ENCODE results near the gene UGT2B10. TPM values are rescaled to one million over a fixed set of nuclear protein-coding genes. Genes with fewer than 3 reads are reported as not detected.

Gene UGT2B10
- total and polyA plus RNA-seq, 2 of the 13 experiments (the other 11 are each of a cell fraction or from before 2014, with no cell fraction given), result 107 to 148 TPM

DNA sequence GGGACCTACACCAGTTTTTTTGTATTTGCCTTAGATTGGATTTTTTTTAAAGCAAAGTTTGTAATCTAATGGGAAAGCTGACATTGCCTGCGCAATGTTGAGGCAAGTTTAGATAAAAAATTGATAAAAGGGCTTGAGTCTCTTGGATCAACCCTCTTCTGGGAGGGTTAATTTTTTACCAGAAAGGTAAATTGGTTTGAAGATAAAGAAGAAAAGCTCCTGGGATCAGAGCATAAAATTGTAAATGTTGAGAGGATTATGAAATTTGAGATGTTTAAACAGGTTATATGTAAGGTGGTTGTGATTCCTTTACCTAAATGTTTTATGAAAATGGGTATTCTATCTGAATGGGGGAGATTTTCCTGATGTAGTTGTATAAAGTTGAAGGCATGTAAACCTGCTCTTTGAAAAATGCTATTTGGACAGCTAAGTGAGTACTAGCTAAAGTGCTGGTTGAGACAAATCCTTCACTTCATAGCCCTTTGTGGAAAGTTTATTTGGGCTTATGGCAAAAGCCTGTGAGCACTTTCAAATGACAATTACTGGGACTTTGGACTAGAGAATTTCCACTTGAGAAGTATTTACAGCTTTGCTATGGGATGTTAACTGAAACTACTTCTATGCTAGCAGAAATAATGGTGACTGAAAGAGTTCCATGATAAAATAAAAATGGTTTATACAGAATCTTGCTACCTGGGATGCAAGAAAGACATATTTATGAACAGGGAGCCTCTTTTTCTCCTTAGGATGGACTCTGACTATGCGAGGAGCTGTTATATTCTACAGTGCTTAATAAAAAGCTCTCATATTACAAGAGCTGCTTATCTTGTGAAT lies 56.2 kb downstream of the UGT2B10 start (continued):
- TF ChIP-seq DRAP1 (CRISPR knock-in tag; IDR thresholded peaks at IDR 0.05) (peak; percentile 38; the same call in 1 of the 2 replicates), HDAC2 (CRISPR knock-in tag; IDR thresholded peaks at IDR 0.05) (0 out of 2 replicates have a peak, but pooled peaks have one; percentile 35), SCMH1 (CRISPR knock-in tag; IDR thresholded peaks at IDR 0.05; ENCODE audit: borderline replicate concordance) (no peak), HNRNPH1 (optimal IDR thresholded peaks at IDR 0.05; ENCODE audit: low read depth, low read length) (no peak), NFRKB (IDR thresholded peaks at IDR 0.05) (no peak), ZBTB40 (IDR thresholded peaks at IDR 0.05) (no peak), ZBTB40 (CRISPR knock-in tag; IDR thresholded peaks at IDR 0.05) (no peak), FOSL1 (CRISPR knock-in tag; IDR thresholded peaks at IDR 0.05; ENCODE audit: borderline replicate concordance) (no peak), SMARCE1 (IDR thresholded peaks at IDR 0.05; ENCODE audit: borderline replicate concordance) (no peak), GABPB1 (CRISPR knock-in tag; IDR thresholded peaks at IDR 0.05) (no peak), ZBTB10 (CRISPR knock-in tag; IDR thresholded peaks at IDR 0.05; ENCODE audit: borderline replicate concordance) (no peak), SRSF4 (IDR thresholded peaks at IDR 0.05; ENCODE audit: low read depth, low read length, poor library complexity, severe bottlenecking) (no peak), ATF7 (IDR thresholded peaks at IDR 0.05) (no peak), ATF7 (CRISPR knock-in tag; IDR thresholded peaks at IDR 0.05) (no peak)
- TF ChIP-seq, protein P1, sequence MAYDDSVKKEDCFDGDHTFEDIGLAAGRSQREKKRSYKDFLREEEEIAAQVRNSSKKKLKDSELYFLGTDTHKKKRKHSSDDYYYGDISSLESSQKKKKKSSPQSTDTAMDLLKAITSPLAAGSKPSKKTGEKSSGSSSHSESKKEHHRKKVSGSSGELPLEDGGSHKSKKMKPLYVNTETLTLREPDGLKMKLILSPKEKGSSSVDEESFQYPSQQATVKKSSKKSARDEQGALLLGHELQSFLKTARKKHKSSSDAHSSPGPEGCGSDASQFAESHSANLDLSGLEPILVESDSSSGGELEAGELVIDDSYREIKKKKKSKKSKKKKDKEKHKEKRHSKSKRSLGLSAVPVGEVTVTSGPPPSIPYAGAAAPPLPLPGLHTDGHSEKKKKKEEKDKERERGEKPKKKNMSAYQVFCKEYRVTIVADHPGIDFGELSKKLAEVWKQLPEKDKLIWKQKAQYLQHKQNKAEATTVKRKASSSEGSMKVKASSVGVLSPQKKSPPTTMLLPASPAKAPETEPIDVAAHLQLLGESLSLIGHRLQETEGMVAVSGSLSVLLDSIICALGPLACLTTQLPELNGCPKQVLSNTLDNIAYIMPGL (CRISPR knock-in tag; IDR thresholded peaks at IDR 0.05; ENCODE audit: borderline replicate concordance in 1 of 2, low read depth in 1 of 2), result 0 out of 4 replicates have a peak, but pooled peaks of 1 of the 2 experiments have one; percentile 7
